Heart left ventricle (tissue), 13 donors: ENCODE data around the gene MCAM.

ENCODE experiments used
- POLR2A ChIP-seq, 2 donors: fragments of 450-650 bp; IDR thresholded peaks; one replicate each; pipeline ENCODE4 v1.6.1; 2017; ENCODE audit warnings: antibody characterized with exemption in 2 of 2, mild to moderate bottlenecking in 2 of 2, moderate library complexity in 2 of 2
- TF ChIP-seq, protein P1 (sequence below), 12 donors: fragments of 200-600 bp; sonication (generic) in 4 of 12; IDR thresholded peaks; one replicate each; pipeline versions ENCODE4 v1.5.0 to v1.8.0; 2018 to 2022; ENCODE audit warnings: antibody characterized with exemption in 12 of 12, mild to moderate bottlenecking in 5 of 12
- donor health status: ischemic (EF 13 %, LVEDD 7.1; RV severe dilation, severe dysfunction).
- donor health status: DM: no; HTN: yes; CAD: no.
- donor health status: DM: no; HTN: no; CAD: no.
- donor health status: ischemic (EF 25% LVEDD 6.9; RV normal size, moderate dysfunction).
- donor health status: ischemic (EF 25% LVEDD 5.7; RV mildly dilated, moderate dysfunction).
- donor health status: ischemic (EF 35%, LVEDD 5.7; RV mildly dilated, moderate dysfunction).
- donor health status: nonischemic (EF 11% LVEDD 7.7; RV severe dilation, severe dysfunction).
- donor health status: DM: yes; HTN: yes; CAD: no.
- donor health status: PGD.
- donor health status: ischemic (EF 29% LVEDD 5.4; RV normal size, mild dysfunction).
- donor health status: nonischemic (EF 23%, LVEDD 6.1; RV moderate dilation, normal function).

DNA sequence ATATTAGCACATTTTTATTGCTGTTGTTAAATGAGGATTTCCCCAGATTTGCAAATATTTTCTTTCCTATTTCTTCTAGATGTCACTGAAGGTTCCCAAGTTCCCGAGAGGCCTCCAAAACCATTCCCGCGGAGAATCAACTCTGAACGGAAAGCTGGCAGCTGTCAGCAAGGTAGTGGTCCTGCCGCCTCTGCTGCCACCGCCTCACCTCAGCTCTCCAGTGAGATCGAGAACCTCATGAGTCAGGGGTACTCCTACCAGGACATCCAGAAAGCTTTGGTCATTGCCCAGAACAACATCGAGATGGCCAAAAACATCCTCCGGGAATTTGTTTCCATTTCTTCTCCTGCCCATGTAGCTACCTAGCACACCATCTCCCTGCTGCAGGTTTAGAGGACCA lies 17.5 kb downstream of the MCAM start:
- TF ChIP-seq, protein P1, sequence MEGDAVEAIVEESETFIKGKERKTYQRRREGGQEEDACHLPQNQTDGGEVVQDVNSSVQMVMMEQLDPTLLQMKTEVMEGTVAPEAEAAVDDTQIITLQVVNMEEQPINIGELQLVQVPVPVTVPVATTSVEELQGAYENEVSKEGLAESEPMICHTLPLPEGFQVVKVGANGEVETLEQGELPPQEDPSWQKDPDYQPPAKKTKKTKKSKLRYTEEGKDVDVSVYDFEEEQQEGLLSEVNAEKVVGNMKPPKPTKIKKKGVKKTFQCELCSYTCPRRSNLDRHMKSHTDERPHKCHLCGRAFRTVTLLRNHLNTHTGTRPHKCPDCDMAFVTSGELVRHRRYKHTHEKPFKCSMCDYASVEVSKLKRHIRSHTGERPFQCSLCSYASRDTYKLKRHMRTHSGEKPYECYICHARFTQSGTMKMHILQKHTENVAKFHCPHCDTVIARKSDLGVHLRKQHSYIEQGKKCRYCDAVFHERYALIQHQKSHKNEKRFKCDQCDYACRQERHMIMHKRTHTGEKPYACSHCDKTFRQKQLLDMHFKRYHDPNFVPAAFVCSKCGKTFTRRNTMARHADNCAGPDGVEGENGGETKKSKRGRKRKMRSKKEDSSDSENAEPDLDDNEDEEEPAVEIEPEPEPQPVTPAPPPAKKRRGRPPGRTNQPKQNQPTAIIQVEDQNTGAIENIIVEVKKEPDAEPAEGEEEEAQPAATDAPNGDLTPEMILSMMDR (IDR thresholded peaks at IDR 0.05) = no peak
- TF ChIP-seq POLR2A (IDR thresholded peaks at IDR 0.05) = no peak
